ENCODE data around the gene ARL14EPL. TPM values are rescaled to one million over a fixed set of nuclear protein-coding genes. Genes with fewer than 3 reads are reported as not detected.

The ARL14EPL gene
- total and polyA plus RNA-seq, 2 donors (not counting 3 experiments of a cell fraction or from before 2014, with no cell fraction given), result 0.10 to 0.58 TPM

GRCh38 chr5:116042375-116042774 lies 10.1 kb downstream of the ARL14EPL start:
- H2AFZ ChIP-seq (ENCODE audit: low read depth, low read length), result no peak overlapping the region

More at GRCh38 chr5:116042375-116042774, 10.1 kb downstream of the ARL14EPL start:
- Histone ChIP-seq H3K27ac (ENCODE audit: insufficient read depth, low read depth, low read length) (no peak overlapping the region), H4K20me1 (replicated peaks; ENCODE audit: control insufficient read depth, extremely low read depth, insufficient read depth, low read length) (no peaks in the 10 kb centered on the region), H3K79me2 (ENCODE audit: control insufficient read depth, insufficient read depth, low read length) (no peaks in the 10 kb centered on the region), H3K36me3 (ENCODE audit: control insufficient read depth in 2 of 2, extremely low read depth in 1 of 2, insufficient read depth in 2 of 2, low read length in 2 of 2) (no peaks in the 10 kb centered on the region), H3K4me2 (ENCODE audit: insufficient read depth, low read length) (no peak overlapping the region), H3K9ac (replicated peaks; ENCODE audit: extremely low read depth, insufficient read depth, low read length) (no peak overlapping the region), H3K27me3 (ENCODE audit: control insufficient read depth in 2 of 2, insufficient read depth in 2 of 2, low read length in 2 of 2) (no peaks in the 10 kb centered on the region), H3K9me3 (replicated peaks; ENCODE audit: control insufficient read depth, insufficient read depth, low read length) (no peaks in the 10 kb centered on the region), H3K4me3 (replicated peaks in 1 of 3; ENCODE audit: insufficient read depth in 1 of 3, low read depth in 1 of 3, low read length in 3 of 3) (no peak overlapping the region), H3K4me1 (ENCODE audit: control insufficient read depth, extremely low read depth, insufficient read depth, low read length) (no peaks in the 10 kb centered on the region), H3K9me1 (replicated peaks; ENCODE audit: control insufficient read depth, extremely low read depth, insufficient read depth, low read length) (no peaks in the 10 kb centered on the region)
- intact Hi-C loops (cut with micrococcal nuclease) (no loop called here), dilution Hi-C loops (cut with MboI; ENCODE audit: extremely low pct_ligation_motif_present, low sequenced_read_pairs) (no loop called here)
- TF ChIP-seq JUN (IDR thresholded peaks at IDR 0.05; ENCODE audit: borderline replicate concordance, insufficient read depth, insufficient read length, low read depth), result no peak
- no peak for TF ChIP-seq FOS (IDR thresholded peaks at IDR 0.05; ENCODE audit: borderline replicate concordance, insufficient read depth, low read length)
- no peak for TF ChIP-seq CTCF (IDR thresholded peaks at IDR 0.05; ENCODE audit: extremely low read depth in 1 of 2, insufficient read depth in 1 of 2, low read depth in 1 of 2, low read length in 2 of 2)
- TF ChIP-seq EZH2 (IDR thresholded peaks at IDR 0.05; ENCODE audit: borderline replicate concordance, low read depth, low read length, severe bottlenecking), result no peak
- no peak for TF ChIP-seq GATA2 (IDR thresholded peaks at IDR 0.05; ENCODE audit: insufficient read depth, insufficient read length, low read depth, low read length)
- no peak for TF ChIP-seq POLR2AphosphoS5 (IDR thresholded peaks at IDR 0.05; ENCODE audit: insufficient read depth, low read depth, low read length)
- no peak for TF ChIP-seq POLR2A (IDR thresholded peaks at IDR 0.05; ENCODE audit: low read depth, low read length)
- TF ChIP-seq MAX (IDR thresholded peaks at IDR 0.05; ENCODE audit: insufficient read depth, insufficient read length), result no peak
- no peak for TF ChIP-seq MYC (IDR thresholded peaks at IDR 0.05; ENCODE audit: low read depth, low read length)
- BruUV-seq (replicated peaks), result no TSS peak
- no peak for FAIRE-seq
- DNase-seq (ENCODE audit: low read depth, low spot score), result no peak
- POLR2A ChIA-PET, result no interaction called here
- CTCF ChIA-PET, result interaction anchor here (0.8 to 1.7 kb wide), 6 partner anchors 9 to 733 kb away, joined by 3 to 5 read pairs (median 3); no protein-coding TSS in a partner anchor
